GM12891 (cell line): Measurements from ENCODE around the gene KEAP1.

ENCODE experiments used
- POLR2A ChIP-seq: IDR thresholded peaks from 2 replicates; pipeline ENCODE4 v1.6.1; 2011; ENCODE audit warnings: low read depth, low read length, control low read depth
- POLR2AphosphoS5 ChIP-seq: IDR thresholded peaks from 2 replicates; pipeline ENCODE4 v1.6.1; 2011; ENCODE audit warnings: low read depth, low read length, control low read depth
- POU2F2 ChIP-seq: IDR thresholded peaks from 2 replicates; pipeline ENCODE4 v1.6.1; 2011; ENCODE audit warnings: low read depth, mild to moderate bottlenecking, control low read depth, low read length, moderate library complexity
- SPI1 ChIP-seq: IDR thresholded peaks from 2 replicates; pipeline ENCODE4 v1.6.1; 2011; ENCODE audit warnings: low read depth, low read length, control low read depth

GRCh38 chr19:10518444-10519361 lies 15.5 kb upstream of the KEAP1 start:
- TF ChIP-seq POLR2A (no peak), POLR2AphosphoS5 (no peak), POU2F2 (no peak), SPI1 (no peak)
